Tibial artery (tissue), 4 donors: ENCODE data around the gene EPHB1.

Source experiments
- DNase-seq, 2 donors: peaks; one replicate each; pipeline ENCODE4 v3.0.0-alpha.2; 2019
- H3K27ac ChIP-seq, 2 donors: fragments of 200-600 bp; sonication (generic) in 1 of 2; 1 replicate in 1 of 2; 2 replicates in 1 of 2; pipeline ENCODE4 v1.5.1; 2018 to 2019; ENCODE audit warnings: mild to moderate bottlenecking in 1 of 2
- H3K27me3 ChIP-seq, 2 donors: fragments of 200-600 bp; sonication (generic) in 1 of 2; one replicate each; pipeline versions ENCODE4 v1.5.1 to v1.6.0; 2016 to 2019
- H3K36me3 ChIP-seq, 3 donors: fragments of 200-600 bp; sonication (generic) in 2 of 3; one replicate each; pipeline ENCODE4 v1.5.1; 2016 to 2019; ENCODE audit warnings: mild to moderate bottlenecking in 2 of 3
- H3K4me1 ChIP-seq, 4 donors: fragments of 200-600 bp; sonication (generic) in 2 of 4; 1 replicate in 3 of 4; 2 replicates in 1 of 4; pipeline ENCODE4 v1.5.1; 2016 to 2019
- H3K4me3 ChIP-seq, 2 donors: fragments of 200-600 bp; sonication (generic) in 1 of 2; 1 replicate in 1 of 2; 2 replicates in 1 of 2; pipeline ENCODE4 v1.5.1; 2018 to 2019; ENCODE audit warnings: mild to moderate bottlenecking in 2 of 2
- H3K9me3 ChIP-seq, 3 donors: fragments of 200-600 bp; sonication (generic) in 1 of 3; one replicate each; pipeline ENCODE4 v1.5.1; 2016 to 2019
- intact Hi-C: fragments of 100-400 bp; cut with DNase I; formaldehyde crosslinking; loops from one replicate; pipeline ENCODE4 v1.15.0; 2023; ENCODE audit warnings: low total_unique reads
- TF ChIP-seq, protein P1 (sequence below), 2 experiments: fragments of 200-600 bp in 1 of 2; fragments of 450-650 bp in 1 of 2; IDR thresholded peaks; one replicate each; pipeline ENCODE4 v1.5.1; 2017 to 2019; ENCODE audit warnings: antibody characterized with exemption in 2 of 2, mild to moderate bottlenecking in 1 of 2, moderate library complexity in 1 of 2

EPHB1 gene

DNA sequence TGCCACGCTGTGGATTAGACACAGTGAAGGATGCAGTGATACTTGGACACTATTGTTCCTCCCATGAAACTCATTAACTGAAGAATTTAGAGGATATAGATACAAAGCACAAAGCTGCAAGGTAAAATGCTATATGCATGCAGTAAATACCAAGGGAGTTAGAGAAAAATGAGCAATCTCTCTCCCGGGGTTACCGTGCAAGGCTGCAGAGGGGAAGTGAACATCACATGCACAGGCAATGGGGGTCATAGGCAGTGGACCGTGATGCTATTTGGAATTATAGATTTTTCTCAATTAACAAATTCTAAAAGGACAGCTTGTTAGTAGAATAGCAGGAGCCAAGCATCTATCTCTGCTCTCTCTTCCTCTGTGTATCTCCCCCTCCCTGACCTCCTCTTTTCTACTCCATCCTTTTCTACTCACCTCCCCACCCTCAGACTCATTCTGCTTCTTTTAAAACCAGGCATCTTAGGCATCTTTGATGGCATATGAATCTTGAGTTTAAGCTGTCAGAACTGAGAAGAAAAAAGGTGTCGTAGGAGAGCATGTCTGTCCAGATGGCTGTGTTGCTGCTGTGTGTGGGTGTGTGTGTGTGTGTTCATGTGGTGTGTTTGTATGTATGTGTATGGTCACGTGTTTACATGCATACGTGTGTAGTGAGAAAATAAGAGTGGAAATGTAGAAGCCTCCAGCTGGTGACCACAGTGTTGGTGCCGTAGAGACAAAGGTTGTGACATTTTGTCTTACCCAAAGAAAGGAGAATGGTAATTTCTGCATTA is 339.0 kb downstream of the EPHB1 start:
- intact Hi-C loops, result no loop called here
- no peaks in the 10 kb centered on the region for H3K9me3 ChIP-seq
- TF ChIP-seq, protein P1, sequence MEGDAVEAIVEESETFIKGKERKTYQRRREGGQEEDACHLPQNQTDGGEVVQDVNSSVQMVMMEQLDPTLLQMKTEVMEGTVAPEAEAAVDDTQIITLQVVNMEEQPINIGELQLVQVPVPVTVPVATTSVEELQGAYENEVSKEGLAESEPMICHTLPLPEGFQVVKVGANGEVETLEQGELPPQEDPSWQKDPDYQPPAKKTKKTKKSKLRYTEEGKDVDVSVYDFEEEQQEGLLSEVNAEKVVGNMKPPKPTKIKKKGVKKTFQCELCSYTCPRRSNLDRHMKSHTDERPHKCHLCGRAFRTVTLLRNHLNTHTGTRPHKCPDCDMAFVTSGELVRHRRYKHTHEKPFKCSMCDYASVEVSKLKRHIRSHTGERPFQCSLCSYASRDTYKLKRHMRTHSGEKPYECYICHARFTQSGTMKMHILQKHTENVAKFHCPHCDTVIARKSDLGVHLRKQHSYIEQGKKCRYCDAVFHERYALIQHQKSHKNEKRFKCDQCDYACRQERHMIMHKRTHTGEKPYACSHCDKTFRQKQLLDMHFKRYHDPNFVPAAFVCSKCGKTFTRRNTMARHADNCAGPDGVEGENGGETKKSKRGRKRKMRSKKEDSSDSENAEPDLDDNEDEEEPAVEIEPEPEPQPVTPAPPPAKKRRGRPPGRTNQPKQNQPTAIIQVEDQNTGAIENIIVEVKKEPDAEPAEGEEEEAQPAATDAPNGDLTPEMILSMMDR (IDR thresholded peaks at IDR 0.05), result no peak

DNA sequence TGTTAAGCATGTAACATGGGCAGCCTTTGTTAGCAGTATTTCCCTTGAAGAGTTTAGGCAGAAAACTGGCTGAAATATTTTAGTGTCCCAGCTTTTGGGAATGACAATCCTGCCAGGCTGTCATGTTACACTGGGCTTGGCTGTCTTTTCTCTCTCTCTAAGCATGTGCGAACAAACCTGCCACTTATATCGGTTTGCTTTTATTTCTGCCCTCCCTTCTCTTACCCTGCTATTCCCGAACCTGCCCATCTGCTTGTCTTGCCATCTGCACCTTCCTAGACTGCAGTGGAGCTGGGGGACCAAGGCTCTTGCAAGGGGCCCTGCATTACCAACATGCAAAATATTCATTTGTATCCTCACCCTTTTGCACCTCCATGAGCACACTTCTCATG is 339.6 kb downstream of the EPHB1 start:
- Histone ChIP-seq H3K9me3 (no peaks in the 10 kb centered on the region), H3K4me3 (no peak overlapping the region), H3K36me3 (no peaks in the 10 kb centered on the region), H3K27me3 (no peaks in the 10 kb centered on the region), H3K4me1 (no peaks in the 10 kb centered on the region), H3K27ac (no peak overlapping the region)
- no peak for DNase-seq
- TF ChIP-seq, protein P1 (IDR thresholded peaks at IDR 0.05), result no peak
- intact Hi-C loops, result no loop called here

More for the DNA sequence above, 339.0 kb downstream of the EPHB1 start:
- Histone ChIP-seq H3K36me3 (no peaks in the 10 kb centered on the region), H3K4me3 (no peak overlapping the region), H3K27ac (no peak overlapping the region), H3K27me3 (no peaks in the 10 kb centered on the region), H3K4me1 (no peaks in the 10 kb centered on the region)
- no peak for DNase-seq

DNA sequence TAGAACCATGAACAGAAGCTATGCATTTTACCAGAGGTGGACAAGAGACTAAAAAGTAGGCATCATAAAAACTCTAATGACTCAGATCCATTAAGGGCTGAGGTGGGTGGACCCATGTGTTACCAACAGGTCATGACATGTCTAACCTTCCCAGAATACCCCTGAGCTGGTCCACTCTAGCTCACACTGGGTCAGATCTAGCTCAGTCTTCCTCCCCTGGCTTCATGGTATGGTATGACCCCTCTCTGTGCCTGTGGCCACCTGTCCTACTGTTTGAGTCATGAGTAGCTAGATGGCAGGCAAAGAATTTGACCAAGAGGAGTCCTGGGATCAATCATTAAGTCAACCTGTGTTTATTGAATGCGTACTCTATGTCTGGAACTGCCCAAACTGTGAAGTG is 340.4 kb downstream of the EPHB1 start:
- H3K9me3 ChIP-seq, result no peaks in the 10 kb centered on the region
- TF ChIP-seq, protein P1 (IDR thresholded peaks at IDR 0.05), result no peak
- no peak overlapping the region for H3K27ac ChIP-seq
- H3K36me3 ChIP-seq, result no peaks in the 10 kb centered on the region
- intact Hi-C loops, result no loop called here
- no peak overlapping the region for H3K4me3 ChIP-seq
- no peak for DNase-seq
- no peaks in the 10 kb centered on the region for H3K27me3 ChIP-seq
- no peaks in the 10 kb centered on the region for H3K4me1 ChIP-seq

DNA sequence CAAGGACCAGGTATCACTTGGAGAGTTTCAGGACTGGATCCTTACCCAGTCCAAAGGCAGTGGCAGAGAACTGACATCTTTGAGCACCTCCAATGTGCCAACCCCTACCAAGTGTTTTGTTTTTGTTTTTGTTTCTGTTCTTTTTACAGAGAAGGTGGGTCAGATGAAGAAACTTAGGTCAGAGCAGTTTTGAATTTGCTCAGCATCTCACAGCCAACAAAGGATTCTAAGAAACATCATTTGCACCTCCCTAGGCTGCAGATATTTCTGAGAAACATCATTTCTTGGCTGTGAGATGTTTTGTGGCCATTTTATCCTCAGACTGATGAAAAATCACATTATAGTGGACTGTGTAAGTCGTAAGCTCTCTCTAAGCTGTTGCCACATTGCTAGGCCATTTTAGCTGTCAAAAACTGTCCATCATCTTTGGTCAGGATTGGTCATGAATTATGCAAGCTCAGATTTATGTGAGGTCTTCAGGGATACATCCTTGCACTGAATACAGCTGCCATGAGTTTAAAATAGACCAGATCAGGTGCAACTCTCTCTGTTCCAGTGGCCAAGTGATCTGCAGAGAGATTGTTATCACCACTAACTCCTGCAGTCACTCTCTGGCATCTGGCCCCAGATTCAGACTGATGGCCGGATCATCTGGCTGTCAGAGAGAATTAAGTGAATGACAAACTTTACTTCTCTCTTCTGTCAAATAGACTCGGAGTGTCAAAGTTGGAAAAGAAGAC is 341.5 kb downstream of the EPHB1 start:
- H3K4me1 ChIP-seq, result no peaks in the 10 kb centered on the region
- H3K27ac ChIP-seq, result no peak overlapping the region
- H3K36me3 ChIP-seq, result no peaks in the 10 kb centered on the region
- TF ChIP-seq, protein P1 (IDR thresholded peaks at IDR 0.05), result no peak
- H3K4me3 ChIP-seq, result no peak overlapping the region
- intact Hi-C loops, result no loop called here
- no peaks in the 10 kb centered on the region for H3K27me3 ChIP-seq
- no peaks in the 10 kb centered on the region for H3K9me3 ChIP-seq
- DNase-seq, result no peak

DNA sequence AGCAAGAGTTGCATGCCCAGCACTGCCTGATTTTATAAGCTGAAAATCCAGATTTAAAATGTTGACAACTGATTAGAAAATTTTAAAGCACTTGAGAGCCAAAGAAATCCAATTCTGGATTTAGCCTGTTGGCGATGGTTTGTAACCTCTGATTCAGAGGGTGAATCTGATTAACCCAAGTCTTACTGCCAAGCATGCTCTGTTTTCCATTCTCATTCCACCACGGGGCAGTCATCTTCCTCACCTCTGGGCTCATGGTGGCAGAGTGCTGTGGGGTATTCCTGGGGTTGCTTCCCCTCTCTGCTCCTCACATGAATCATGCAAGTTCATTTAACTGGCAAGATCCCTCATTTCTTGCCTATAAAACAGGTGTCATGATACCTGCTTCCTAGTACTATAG is 342.2 kb downstream of the EPHB1 start:
- H3K27me3 ChIP-seq, result no peaks in the 10 kb centered on the region
- TF ChIP-seq, protein P1 (IDR thresholded peaks at IDR 0.05), result no peak
- H3K4me1 ChIP-seq, result no peaks in the 10 kb centered on the region
- no peaks in the 10 kb centered on the region for H3K9me3 ChIP-seq
- no peaks in the 10 kb centered on the region for H3K36me3 ChIP-seq
- intact Hi-C loops, result no loop called here
- DNase-seq, result no peak
- H3K27ac ChIP-seq, result no peak overlapping the region
- H3K4me3 ChIP-seq, result no peak overlapping the region
